Cardiac muscle cell (in vitro differentiated cells and primary cell): ENCODE measurements around the gene KLHL17. TPM values are rescaled to one million over a fixed set of nuclear protein-coding genes. Genes with fewer than 3 reads are reported as not detected.
A peak's percentile ranks its signal among the peaks of the same experiment; 100 is the strongest.

Experiments used
- DNase-seq, 2 donors: peaks; one replicate each; pipeline versions ENCODE4 v3.0.0 to v3.0.0-alpha.2; 2010 to 2017; ENCODE audit warnings: low read depth in 1 of 2, low spot score in 1 of 2
- H3K27ac ChIP-seq: fragments of 200-600 bp; sonication (generic); 2 replicates; pipeline ENCODE4 v1.5.1; 2016
- H3K27me3 ChIP-seq: fragments of 200-600 bp; sonication (generic); 2 replicates; pipeline ENCODE4 v1.6.0; 2016; ENCODE audit warnings: control low read depth
- H3K36me3 ChIP-seq: fragments of 200-600 bp; sonication (generic); 2 replicates; pipeline ENCODE4 v1.5.1; 2016; ENCODE audit warnings: control low read depth
- H3K4me1 ChIP-seq: fragments of 200-600 bp; sonication (generic); 2 replicates; pipeline ENCODE4 v1.8.1; 2017; ENCODE audit warnings: low read depth, mild to moderate bottlenecking, mixed run types
- H3K4me3 ChIP-seq: fragments of 200-600 bp; sonication (generic); 2 replicates; pipeline ENCODE4 v1.5.1; 2016; ENCODE audit warnings: mild to moderate bottlenecking
- H3K9me3 ChIP-seq: fragments of 200-600 bp; sonication (generic); 2 replicates; pipeline ENCODE4 v1.5.1; 2017; ENCODE audit warnings: low read depth, mild to moderate bottlenecking, control low read depth
- CTCF ChIP-seq: IDR thresholded peaks from 2 replicates; pipeline ENCODE4 v1.5.1; 2012; ENCODE audit warnings: low read depth, mild to moderate bottlenecking, low read length
- polyA plus RNA-seq: library from polyadenylated mRNA; unstranded; fragments of >200 nt; fragmentation: Nextera tagmentation; extraction: Ambion mirVana; gene quantifications from 2 replicates; pipeline ENCODE4 v1.2.1, GENCODE V29; 2016
- total RNA-seq: library from RNA; depleted of rRNA; stranded (reverse); fragments of >200 nt; gene quantifications from 2 replicates; pipeline ENCODE4 v1.2.3, GENCODE V29; 2016

The KLHL17 gene
- total and polyA plus RNA-seq, 2 experiments from 2014 or later: 31.5 to 42.9 TPM

GRCh38 chr1:924656-925560 lies 35.5 kb upstream of the KLHL17 start:
- Histone ChIP-seq H3K27me3 (peaks cover 13% of the 10 kb centered on the region), H3K36me3 (no peaks in the 10 kb centered on the region), H3K4me3 (peak overlapping the region; percentile 89), H3K9me3 (no peaks in the 10 kb centered on the region), H3K4me1 (peaks cover 20% of the 10 kb centered on the region), H3K27ac (peak overlapping the region; percentile 51)
- peak; percentile 51 to 80 for DNase-seq
- no peak for TF ChIP-seq CTCF

GRCh38 chr1:925561-926421 lies 34.6 kb upstream of the KLHL17 start:
- H3K4me1 ChIP-seq: peaks cover 13% of the 10 kb centered on the region
- peak overlapping the region; percentile 89 for H3K4me3 ChIP-seq
- no peak overlapping the region for H3K27ac ChIP-seq
- no peaks in the 10 kb centered on the region for H3K36me3 ChIP-seq
- H3K9me3 ChIP-seq: no peaks in the 10 kb centered on the region
- peak; percentile 6 for TF ChIP-seq CTCF
- peak; percentile 57 to 77 for DNase-seq
- peaks cover 13% of the 10 kb centered on the region for H3K27me3 ChIP-seq

GRCh38 chr1:927234-927633 lies 33.1 kb upstream of the KLHL17 start:
- TF ChIP-seq CTCF: no peak
- Histone ChIP-seq H3K4me3 (no peak overlapping the region), H3K27me3 (peaks cover 13% of the 10 kb centered on the region), H3K27ac (no peak overlapping the region), H3K9me3 (no peaks in the 10 kb centered on the region), H3K36me3 (no peaks in the 10 kb centered on the region), H3K4me1 (peaks cover 11% of the 10 kb centered on the region)
- no peak for DNase-seq

- H3K36me3 ChIP-seq: no peaks in the 10 kb centered on the region
- no peak for TF ChIP-seq CTCF
- peaks cover 14% of the 10 kb centered on the region for H3K27me3 ChIP-seq
- H3K9me3 ChIP-seq: no peaks in the 10 kb centered on the region
- H3K27ac ChIP-seq: no peak overlapping the region
- H3K4me1 ChIP-seq: peaks cover 8% of the 10 kb centered on the region
- no peak for DNase-seq
- no peak overlapping the region for H3K4me3 ChIP-seq
Measured at GRCh38 chr1:927748-928147, 32.6 kb upstream of the KLHL17 start.

GRCh38 chr1:928825-929661 lies 31.3 kb upstream of the KLHL17 start:
- DNase-seq: no peak

More at GRCh38 chr1:928825-929661, 31.3 kb upstream of the KLHL17 start:
- H3K27me3 ChIP-seq: peaks cover 24% of the 10 kb centered on the region
- H3K36me3 ChIP-seq: no peaks in the 10 kb centered on the region
- TF ChIP-seq CTCF: no peak
- H3K9me3 ChIP-seq: no peaks in the 10 kb centered on the region
- H3K27ac ChIP-seq: no peak overlapping the region
- H3K4me1 ChIP-seq: no peaks in the 10 kb centered on the region
- H3K4me3 ChIP-seq: no peak overlapping the region
